ENCODE data around the gene ACTL7A. TPM values are rescaled to one million over a fixed set of nuclear protein-coding genes. Genes with fewer than 3 reads are reported as not detected.

Gene ACTL7A
- polyA plus RNA-seq, 1 donor (not counting 4 experiments of a cell fraction or from before 2014, with no cell fraction given): not detected

GRCh38 chr9:108852079-108852478 lies 10.0 kb upstream of the ACTL7A start:
- H3K4me3 ChIP-seq (ENCODE audit: control insufficient read depth in 2 of 3, extremely low read depth in 1 of 3, insufficient read depth in 2 of 3, low read depth in 1 of 3, low read length in 3 of 3): no peak overlapping the region
- dilution Hi-C loops (cut with MboI; ENCODE audit: extremely low pct_ligation_motif_present, low sequenced_read_pairs): no loop called here
- no peak overlapping the region for H2AFZ ChIP-seq (ENCODE audit: control insufficient read depth, low read length)
- no peak overlapping the region for H3K4me2 ChIP-seq (ENCODE audit: control insufficient read depth, extremely low read depth, insufficient read depth, low read depth, low read length)
- no peaks in the 10 kb centered on the region for H3K79me2 ChIP-seq (ENCODE audit: control insufficient read depth, insufficient read depth, low read length)
- H3K9ac ChIP-seq (ENCODE audit: control insufficient read depth, extremely low read depth, insufficient read depth, low read length): no peak overlapping the region
- no peaks in the 10 kb centered on the region for H3K27me3 ChIP-seq (ENCODE audit: control insufficient read depth, extremely low read depth, insufficient read depth, low read length)
- no peaks in the 10 kb centered on the region for H3K9me1 ChIP-seq (ENCODE audit: control insufficient read depth, extremely low read depth, insufficient read depth, low read length)
- H4K20me1 ChIP-seq (ENCODE audit: control insufficient read depth, extremely low read depth, insufficient read depth, low read length): no peaks in the 10 kb centered on the region
- TF ChIP-seq EZH2 (IDR thresholded peaks at IDR 0.05; ENCODE audit: low read length) (no peak), CTCF (optimal IDR thresholded peaks at IDR 0.05 in 1 of 3, IDR thresholded peaks at IDR 0.05 in 1 of 3, conservative IDR thresholded peaks at IDR 0.05 in 1 of 3; ENCODE audit: extremely low read depth in 1 of 3, insufficient read depth in 2 of 3, low read length in 3 of 3) (no peak)
- H3K36me3 ChIP-seq (ENCODE audit: control insufficient read depth in 2 of 2, extremely low read depth in 1 of 2, insufficient read depth in 2 of 2, low read length in 2 of 2): no peaks in the 10 kb centered on the region
- H3K9me3 ChIP-seq (ENCODE audit: control insufficient read depth, low read depth, low read length): no peaks in the 10 kb centered on the region
- DNase-seq (ENCODE audit: low read depth, low spot score) (no peak), FAIRE-seq (no peak)
- H3K4me1 ChIP-seq (ENCODE audit: control insufficient read depth, extremely low read depth, insufficient read depth, low read length): peaks cover 3% of the 10 kb centered on the region
- no peak overlapping the region for H3K27ac ChIP-seq (ENCODE audit: control insufficient read depth, insufficient read depth, low read length)

GRCh38 chr9:108854094-108854493 lies 8.0 kb upstream of the ACTL7A start:
- Histone ChIP-seq H3K4me3 (ENCODE audit: control insufficient read depth in 2 of 3, extremely low read depth in 1 of 3, insufficient read depth in 2 of 3, low read depth in 1 of 3, low read length in 3 of 3) (no peak overlapping the region), H3K4me1 (ENCODE audit: control insufficient read depth, extremely low read depth, insufficient read depth, low read length) (peaks cover 4% of the 10 kb centered on the region), H3K9me3 (ENCODE audit: control insufficient read depth, low read depth, low read length) (no peaks in the 10 kb centered on the region), H3K9me1 (ENCODE audit: control insufficient read depth, extremely low read depth, insufficient read depth, low read length) (no peaks in the 10 kb centered on the region), H3K27ac (ENCODE audit: control insufficient read depth, insufficient read depth, low read length) (no peak overlapping the region), H3K79me2 (ENCODE audit: control insufficient read depth, insufficient read depth, low read length) (no peaks in the 10 kb centered on the region), H3K4me2 (ENCODE audit: control insufficient read depth, extremely low read depth, insufficient read depth, low read depth, low read length) (no peak overlapping the region), H3K27me3 (ENCODE audit: control insufficient read depth, extremely low read depth, insufficient read depth, low read length) (no peaks in the 10 kb centered on the region), H3K9ac (ENCODE audit: control insufficient read depth, extremely low read depth, insufficient read depth, low read length) (no peak overlapping the region), H4K20me1 (ENCODE audit: control insufficient read depth, extremely low read depth, insufficient read depth, low read length) (no peaks in the 10 kb centered on the region), H3K36me3 (ENCODE audit: control insufficient read depth in 2 of 2, extremely low read depth in 1 of 2, insufficient read depth in 2 of 2, low read length in 2 of 2) (no peaks in the 10 kb centered on the region), H2AFZ (ENCODE audit: control insufficient read depth, low read length) (no peak overlapping the region)
- DNase-seq (ENCODE audit: low read depth, low spot score) (no peak), FAIRE-seq (no peak)
- TF ChIP-seq EZH2 (IDR thresholded peaks at IDR 0.05; ENCODE audit: low read length) (no peak), CTCF (optimal IDR thresholded peaks at IDR 0.05 in 1 of 3, IDR thresholded peaks at IDR 0.05 in 1 of 3, conservative IDR thresholded peaks at IDR 0.05 in 1 of 3; ENCODE audit: extremely low read depth in 1 of 3, insufficient read depth in 2 of 3, low read length in 3 of 3) (no peak)
- dilution Hi-C loops (cut with MboI; ENCODE audit: extremely low pct_ligation_motif_present, low sequenced_read_pairs): no loop called here

Data from keratinocyte (primary cell).